Smooth muscle cell (in vitro differentiated cells): ENCODE results near the gene ABCC8. TPM values are rescaled to one million over a fixed set of nuclear protein-coding genes. Genes with fewer than 3 reads are reported as not detected.

Experiments used
- DNase-seq: peaks from one replicate; lab custom pipeline; 2025; ENCODE audit not compliant: unreplicated experiment; lab: John Stamatoyannopoulos, UW
- H2AFZ ChIP-seq: fragments of 200-600 bp; sonication (generic); 2 replicates; pipeline ENCODE4 v1.6.0; 2016; ENCODE audit warnings: antibody characterized with exemption, low read depth, mild to moderate bottlenecking
- H3F3A ChIP-seq: fragments of 200-600 bp; sonication (generic); 2 replicates; pipeline ENCODE4 v1.6.0; 2017; ENCODE audit warnings: antibody characterized with exemption, low read depth
- H3K27ac ChIP-seq: fragments of 200-600 bp; sonication (generic); 2 replicates; pipeline ENCODE4 v1.5.1; 2016; ENCODE audit warnings: low read depth, mild to moderate bottlenecking
- H3K27me3 ChIP-seq: fragments of 200-600 bp; sonication (generic); 2 replicates; pipeline ENCODE4 v1.6.1; 2016; ENCODE audit warnings: low read depth, mild to moderate bottlenecking
- H3K36me3 ChIP-seq: fragments of 200-600 bp; sonication (generic); 2 replicates; pipeline ENCODE4 v1.5.1; 2016; ENCODE audit warnings: low read depth
- H3K4me1 ChIP-seq: fragments of 200-600 bp; sonication (generic); 2 replicates; pipeline ENCODE4 v1.5.1; 2016; ENCODE audit warnings: low read depth
- H3K4me2 ChIP-seq: fragments of 200-600 bp; sonication (generic); 2 replicates; pipeline ENCODE4 v1.6.0; 2016; ENCODE audit warnings: mild to moderate bottlenecking
- H3K4me3 ChIP-seq: fragments of 200-600 bp; sonication (generic); 2 replicates; pipeline ENCODE4 v1.5.1; 2016; ENCODE audit warnings: mild to moderate bottlenecking
- H3K79me2 ChIP-seq: fragments of 200-600 bp; sonication (generic); 2 replicates; pipeline ENCODE4 v1.6.0; 2016; ENCODE audit warnings: low read depth, mild to moderate bottlenecking
- H3K9ac ChIP-seq: fragments of 200-600 bp; sonication (generic); 2 replicates; pipeline ENCODE4 v1.6.0; 2016; ENCODE audit warnings: low read depth
- H3K9me3 ChIP-seq: fragments of 200-600 bp; sonication (generic); replicated peaks from 2 replicates; pipeline ENCODE4 v1.5.1; 2016; ENCODE audit warnings: low read depth
- H4K20me1 ChIP-seq: fragments of 200-600 bp; sonication (generic); 2 replicates; pipeline ENCODE4 v1.6.0; 2016; ENCODE audit warnings: low read depth
- CTCF ChIP-seq: fragments of 200-600 bp; sonication (generic); IDR thresholded peaks from 2 replicates; pipeline ENCODE4 v1.5.1; 2017; ENCODE audit warnings: borderline replicate concordance, mild to moderate bottlenecking, antibody characterized with exemption; ENCODE audit not compliant: insufficient read depth, poor library complexity, severe bottlenecking
- WGBS: methylation state at CpG from one replicate; pipeline ENCODE4 v1.1.7; 2016; ENCODE audit warnings: low lambda C conversion rate; 5-methylcytosine and 5-hydroxymethylcytosine counted together
- polyA plus RNA-seq: library from polyadenylated mRNA; unstranded; fragments of >200 nt; fragmentation: Nextera tagmentation; extraction: Ambion mirVana; gene quantifications from 2 replicates; pipeline ENCODE4 v1.2.1, GENCODE V29; 2016
- total RNA-seq: library from RNA; depleted of rRNA; stranded (reverse); fragments of >200 nt; gene quantifications from 2 replicates; pipeline ENCODE4 v1.2.3, GENCODE V29; 2014

The ABCC8 gene
- total and polyA plus RNA-seq, 2 experiments from 2014 or later, result not detected

DNA sequence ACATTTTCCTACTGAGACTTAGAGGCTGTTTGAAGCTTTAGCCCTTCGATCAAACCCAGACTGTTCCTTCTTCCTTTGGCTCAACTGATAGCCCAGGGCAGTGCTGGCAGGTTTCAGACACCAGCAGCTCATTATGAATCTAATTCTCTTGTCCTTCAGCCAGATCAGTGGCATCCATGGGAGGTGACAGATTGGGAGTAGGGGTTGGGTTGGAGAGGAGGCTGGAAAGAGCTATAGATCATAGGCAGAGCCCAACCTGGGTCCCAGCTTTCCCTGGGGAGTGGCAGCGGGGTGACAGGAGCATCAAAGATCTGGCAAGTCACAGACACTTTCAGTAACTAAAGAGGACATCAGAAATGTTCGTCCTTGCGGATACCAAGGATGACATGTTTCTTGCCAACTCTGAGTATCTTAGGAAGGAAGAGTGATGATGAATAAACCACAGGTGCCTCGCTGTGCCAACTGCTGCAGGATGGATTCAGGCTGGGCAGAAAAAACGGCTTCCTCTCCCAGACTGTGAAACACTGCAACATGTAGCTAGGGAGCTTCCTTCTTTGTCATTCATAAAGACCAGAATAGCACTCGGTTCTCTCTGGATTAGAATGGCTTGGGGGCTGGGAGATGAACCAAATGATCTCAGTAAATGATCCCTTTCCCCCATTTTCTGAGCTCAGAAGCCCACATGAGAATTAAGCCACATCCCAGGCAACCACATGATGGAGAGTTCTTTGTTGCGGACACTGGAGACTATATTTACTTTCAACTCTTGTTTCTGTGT lies 19.1 kb downstream of the ABCC8 start:
- DNase-seq, result no peak
- Histone ChIP-seq H3K27me3 (peaks cover 17% of the 10 kb centered on the region), H3K27ac (no peak overlapping the region), H4K20me1 (no peaks in the 10 kb centered on the region), H3K9me3 (no peaks in the 10 kb centered on the region), H3K4me2 (no peak overlapping the region), H2AFZ (no peak overlapping the region), H3K4me1 (no peaks in the 10 kb centered on the region), H3F3A (no peaks in the 10 kb centered on the region), H3K79me2 (no peaks in the 10 kb centered on the region), H3K9ac (no peak overlapping the region), H3K4me3 (no peak overlapping the region), H3K36me3 (no peaks in the 10 kb centered on the region)
- 74% methylated on average over 8 of the region's 8 CpGs for WGBS
- TF ChIP-seq CTCF, result no peak

- Histone ChIP-seq H4K20me1 (no peaks in the 10 kb centered on the region), H3K4me3 (no peak overlapping the region)
- no peak for TF ChIP-seq CTCF
Measured at GRCh38 chr11:17452668-17453067, 24.0 kb downstream of the ABCC8 start.

DNA sequence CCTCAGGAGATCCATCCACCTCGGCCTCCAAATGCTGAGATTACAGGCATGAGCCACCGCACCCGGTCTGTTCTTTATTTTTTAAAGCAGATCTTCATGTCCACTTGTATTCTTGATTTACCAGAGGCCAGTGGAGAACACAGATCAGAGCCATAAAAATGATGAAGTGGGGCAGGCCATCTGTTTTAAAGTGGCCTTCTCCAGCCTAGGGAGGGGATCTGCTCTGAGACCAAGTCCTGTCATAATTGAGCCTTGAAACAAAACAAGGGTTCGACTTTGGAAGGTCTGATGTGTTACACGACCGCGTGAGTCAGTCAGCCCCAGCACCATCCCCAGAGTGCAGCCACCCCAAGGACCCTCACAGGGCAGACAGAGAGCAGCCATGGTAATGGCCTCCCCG lies 27.5 kb downstream of the ABCC8 start:
- H3K36me3 ChIP-seq, result no peaks in the 10 kb centered on the region
- H3K9me3 ChIP-seq, result no peaks in the 10 kb centered on the region
- no peaks in the 10 kb centered on the region for H3K79me2 ChIP-seq
- no peaks in the 10 kb centered on the region for H3F3A ChIP-seq
- H3K9ac ChIP-seq, result no peak overlapping the region
- H3K4me2 ChIP-seq, result no peak overlapping the region
- no peak for TF ChIP-seq CTCF
- H3K4me1 ChIP-seq, result no peaks in the 10 kb centered on the region
- H3K27me3 ChIP-seq, result peaks cover 50% of the 10 kb centered on the region
- no peak for DNase-seq
- H3K27ac ChIP-seq, result no peak overlapping the region
- no peak overlapping the region for H3K4me3 ChIP-seq
- no peak overlapping the region for H2AFZ ChIP-seq
- 83% methylated on average over 8 of the region's 8 CpGs for WGBS
- H4K20me1 ChIP-seq, result no peaks in the 10 kb centered on the region

More at GRCh38 chr11:17452668-17453067, 24.0 kb downstream of the ABCC8 start:
- Histone ChIP-seq H3K79me2 (no peaks in the 10 kb centered on the region), H3K36me3 (no peaks in the 10 kb centered on the region), H2AFZ (no peak overlapping the region), H3K9me3 (no peaks in the 10 kb centered on the region), H3K27ac (no peak overlapping the region), H3F3A (no peaks in the 10 kb centered on the region), H3K4me2 (no peak overlapping the region), H3K9ac (no peak overlapping the region), H3K27me3 (peaks cover 25% of the 10 kb centered on the region), H3K4me1 (no peaks in the 10 kb centered on the region)
- WGBS, result 84% methylated on average over 2 of the region's 2 CpGs
- DNase-seq, result no peak

DNA sequence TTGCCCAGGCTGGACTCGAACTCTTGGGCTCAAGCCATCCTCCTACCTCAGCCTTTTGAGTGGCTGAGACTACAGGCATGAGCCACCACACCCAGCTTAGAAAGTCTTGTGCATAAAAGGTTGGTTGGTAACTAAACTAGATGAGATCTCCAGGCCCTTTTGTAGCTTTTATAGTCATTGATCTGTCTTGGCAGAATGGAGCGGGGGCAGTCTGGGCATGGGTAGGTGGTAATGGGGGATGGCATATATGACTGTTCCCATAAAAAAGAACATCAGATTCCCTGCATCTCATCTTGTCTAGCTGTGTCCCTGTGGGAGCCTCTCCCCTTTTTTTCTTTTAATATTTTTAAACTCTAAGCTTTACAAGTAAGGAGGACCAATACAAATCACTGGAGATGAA lies 30.2 kb downstream of the ABCC8 start:
- Histone ChIP-seq H3F3A (no peaks in the 10 kb centered on the region), H3K4me2 (no peak overlapping the region), H3K4me3 (no peak overlapping the region), H2AFZ (no peak overlapping the region), H3K27me3 (peaks cover 70% of the 10 kb centered on the region), H3K27ac (no peak overlapping the region), H4K20me1 (no peaks in the 10 kb centered on the region), H3K9ac (no peak overlapping the region), H3K9me3 (no peaks in the 10 kb centered on the region), H3K36me3 (no peaks in the 10 kb centered on the region), H3K4me1 (no peaks in the 10 kb centered on the region), H3K79me2 (no peaks in the 10 kb centered on the region)
- no peak for TF ChIP-seq CTCF
- DNase-seq, result no peak
- 83% methylated on average over 2 of the region's 2 CpGs for WGBS
